ENCODE results near the gene DHX9.

- TF ChIP-seq POLR2A (IDR thresholded peaks at IDR 0.05) = no peak
- no peak for TF ChIP-seq CTCF (IDR thresholded peaks at IDR 0.05)
Measured at GRCh38 chr1:182833271-182833670, 5.9 kb upstream of the DHX9 start.

Measured in adrenal gland (tissue), 5 donors.